Measurements from ENCODE around the gene HCRTR1. TPM values are rescaled to one million over a fixed set of nuclear protein-coding genes. Genes with fewer than 3 reads are reported as not detected.
"Not testable (repeated sequence)": the region's sequence is repeated elsewhere in the genome, so short reads cannot be mapped to it uniquely, and the experiment has no call there.

The HCRTR1 gene
- polyA plus RNA-seq, 1 experiment: not detected

DNA sequence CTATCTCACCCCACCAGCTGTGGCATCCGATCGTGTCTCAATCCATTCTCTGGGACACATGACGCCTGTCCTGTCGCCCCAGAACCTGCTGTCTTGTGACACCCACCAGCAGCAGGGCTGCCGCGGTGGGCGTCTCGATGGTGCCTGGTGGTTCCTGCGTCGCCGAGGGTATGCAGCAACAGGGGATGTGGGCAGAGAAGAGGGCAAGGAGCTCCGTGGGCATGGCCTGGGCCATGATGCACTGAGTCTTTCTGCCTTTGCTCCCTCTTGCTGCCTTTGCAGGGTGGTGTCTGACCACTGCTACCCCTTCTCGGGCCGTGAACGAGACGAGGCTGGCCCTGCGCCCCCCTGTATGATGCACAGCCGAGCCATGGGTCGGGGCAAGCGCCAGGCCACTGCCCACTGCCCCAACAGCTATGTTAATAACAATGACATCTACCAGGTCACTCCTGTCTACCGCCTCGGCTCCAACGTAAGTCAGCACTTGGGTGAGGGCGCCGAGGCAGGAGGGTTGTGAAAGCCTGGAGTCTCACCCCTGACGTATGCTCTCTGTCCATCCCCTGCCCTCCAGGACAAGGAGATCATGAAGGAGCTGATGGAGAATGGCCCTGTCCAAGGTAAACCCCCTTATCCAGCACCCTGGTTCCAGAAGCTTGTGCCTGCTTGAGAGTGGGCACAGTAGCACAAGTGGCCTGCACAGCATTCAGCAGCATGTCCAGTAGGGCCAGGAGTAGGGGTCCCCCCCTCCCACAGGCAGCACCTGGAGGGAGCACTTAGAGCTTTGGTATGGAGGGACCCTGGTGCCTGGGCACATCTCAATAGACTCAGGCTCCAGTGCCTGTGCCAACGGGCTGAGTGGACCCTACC is 32.4 kb upstream of the HCRTR1 start:
- no peak for DNase-seq (ENCODE audit: low read depth, low spot score)
- Histone ChIP-seq H3K4me3 (ENCODE audit: low read depth, low read length) (no peak overlapping the region), H3K27me3 (ENCODE audit: control insufficient read depth, insufficient read depth, low read length) (no peaks in the 10 kb centered on the region), H3K9me3 (ENCODE audit: control insufficient read depth, insufficient read depth, low read length) (no peaks in the 10 kb centered on the region), H3K27ac (ENCODE audit: low read depth, low read length) (no peak overlapping the region)
- TF ChIP-seq, protein P1, sequence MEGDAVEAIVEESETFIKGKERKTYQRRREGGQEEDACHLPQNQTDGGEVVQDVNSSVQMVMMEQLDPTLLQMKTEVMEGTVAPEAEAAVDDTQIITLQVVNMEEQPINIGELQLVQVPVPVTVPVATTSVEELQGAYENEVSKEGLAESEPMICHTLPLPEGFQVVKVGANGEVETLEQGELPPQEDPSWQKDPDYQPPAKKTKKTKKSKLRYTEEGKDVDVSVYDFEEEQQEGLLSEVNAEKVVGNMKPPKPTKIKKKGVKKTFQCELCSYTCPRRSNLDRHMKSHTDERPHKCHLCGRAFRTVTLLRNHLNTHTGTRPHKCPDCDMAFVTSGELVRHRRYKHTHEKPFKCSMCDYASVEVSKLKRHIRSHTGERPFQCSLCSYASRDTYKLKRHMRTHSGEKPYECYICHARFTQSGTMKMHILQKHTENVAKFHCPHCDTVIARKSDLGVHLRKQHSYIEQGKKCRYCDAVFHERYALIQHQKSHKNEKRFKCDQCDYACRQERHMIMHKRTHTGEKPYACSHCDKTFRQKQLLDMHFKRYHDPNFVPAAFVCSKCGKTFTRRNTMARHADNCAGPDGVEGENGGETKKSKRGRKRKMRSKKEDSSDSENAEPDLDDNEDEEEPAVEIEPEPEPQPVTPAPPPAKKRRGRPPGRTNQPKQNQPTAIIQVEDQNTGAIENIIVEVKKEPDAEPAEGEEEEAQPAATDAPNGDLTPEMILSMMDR (IDR thresholded peaks at IDR 0.05; ENCODE audit: low read depth, low read length): no peak
- POLR2A ChIA-PET: no interaction called here
- CTCF ChIA-PET: interaction anchor here (1.0 kb wide), 2 partner anchors 15 to 22 kb away, joined by 3 to 4 read pairs; no protein-coding TSS in a partner anchor

DNA sequence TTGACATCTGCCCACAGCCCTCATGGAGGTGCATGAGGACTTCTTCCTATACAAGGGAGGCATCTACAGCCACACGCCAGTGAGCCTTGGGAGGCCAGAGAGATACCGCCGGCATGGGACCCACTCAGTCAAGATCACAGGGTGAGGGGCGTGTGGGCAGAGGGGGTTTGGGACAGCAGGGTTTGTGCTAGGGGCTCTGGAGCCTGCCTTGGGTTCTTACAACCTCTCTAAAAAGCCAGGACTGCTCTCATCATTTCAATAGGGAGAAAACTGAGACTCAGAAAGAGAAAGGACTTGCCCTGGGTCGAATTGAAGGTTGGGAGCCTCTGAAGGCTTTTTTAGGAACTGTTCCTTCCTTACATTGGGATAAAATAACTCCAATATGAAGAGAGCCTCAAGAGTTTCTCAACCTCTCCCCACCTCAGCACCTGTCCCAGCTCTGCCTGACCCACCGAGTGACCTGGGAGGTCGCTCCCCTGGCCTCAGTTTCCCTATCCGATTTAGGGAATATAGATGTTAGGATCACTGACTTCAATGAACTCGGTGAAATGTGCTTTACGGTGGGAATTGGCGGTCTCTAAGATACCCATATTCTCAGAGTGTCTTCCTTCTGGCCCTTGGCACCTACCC is 31.6 kb upstream of the HCRTR1 start:
- no peak overlapping the region for H3K27ac ChIP-seq (ENCODE audit: low read depth, low read length)
- TF ChIP-seq, protein P1 (IDR thresholded peaks at IDR 0.05; ENCODE audit: low read depth, low read length): no peak
- no peaks in the 10 kb centered on the region for H3K9me3 ChIP-seq (ENCODE audit: control insufficient read depth, insufficient read depth, low read length)
- CTCF ChIA-PET: interaction anchor here (1.0 kb wide), 1 partner anchor 16 kb away, joined by 3 read pairs; no protein-coding TSS in a partner anchor
- H3K27me3 ChIP-seq (ENCODE audit: control insufficient read depth, insufficient read depth, low read length): no peaks in the 10 kb centered on the region
- DNase-seq (ENCODE audit: low read depth, low spot score): no peak
- H3K4me3 ChIP-seq (ENCODE audit: low read depth, low read length): no peak overlapping the region
- POLR2A ChIA-PET: no interaction called here

DNA sequence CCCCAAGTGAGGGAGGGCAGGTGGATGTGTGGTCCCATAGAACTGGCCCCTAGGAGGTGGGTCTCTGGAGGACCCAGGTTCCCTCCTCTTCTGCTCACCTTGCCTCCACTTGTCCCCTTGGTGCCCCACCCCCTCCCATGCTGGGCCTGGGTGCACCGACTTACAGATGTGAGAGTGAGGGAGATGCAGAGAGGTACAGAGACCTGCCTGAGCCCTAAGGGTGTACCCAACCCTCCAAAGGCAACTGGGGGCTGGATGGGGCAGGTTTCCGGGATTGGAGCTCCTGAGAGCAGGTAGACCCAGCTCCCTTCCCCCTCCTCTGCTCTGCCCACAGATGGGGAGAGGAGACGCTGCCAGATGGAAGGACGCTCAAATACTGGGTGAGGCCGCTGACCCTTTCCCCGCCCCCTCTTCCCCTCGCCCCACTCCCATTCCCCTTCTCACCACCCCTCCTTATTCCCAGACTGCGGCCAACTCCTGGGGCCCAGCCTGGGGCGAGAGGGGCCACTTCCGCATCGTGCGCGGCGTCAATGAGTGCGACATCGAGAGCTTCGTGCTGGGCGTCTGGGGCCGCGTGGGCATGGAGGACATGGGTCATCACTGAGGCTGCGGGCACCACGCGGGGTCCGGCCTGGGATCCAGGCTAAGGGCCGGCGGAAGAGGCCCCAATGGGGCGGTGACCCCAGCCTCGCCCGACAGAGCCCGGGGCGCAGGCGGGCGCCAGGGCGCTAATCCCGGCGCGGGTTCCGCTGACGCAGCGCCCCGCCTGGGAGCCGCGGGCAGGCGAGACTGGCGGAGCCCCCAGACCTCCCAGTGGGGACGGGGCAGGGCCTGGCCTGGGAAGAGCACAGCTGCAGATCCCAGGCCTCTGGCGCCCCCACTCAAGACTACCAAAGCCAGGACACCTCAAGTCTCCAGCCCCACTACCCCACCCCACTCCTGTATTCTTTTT is 30.8 kb upstream of the HCRTR1 start:
- Histone ChIP-seq H3K9me3 (ENCODE audit: control insufficient read depth, insufficient read depth, low read length) (no peaks in the 10 kb centered on the region), H3K4me3 (ENCODE audit: low read depth, low read length) (no peak overlapping the region), H3K27me3 (ENCODE audit: control insufficient read depth, insufficient read depth, low read length) (no peaks in the 10 kb centered on the region), H3K27ac (ENCODE audit: low read depth, low read length) (no peak overlapping the region)
- POLR2A ChIA-PET: no interaction called here
- DNase-seq (ENCODE audit: low read depth, low spot score): no peak
- TF ChIP-seq, protein P1 (IDR thresholded peaks at IDR 0.05; ENCODE audit: low read depth, low read length): no peak
- CTCF ChIA-PET: interaction anchor here (1.0 kb wide), 1 partner anchor 17 kb away, joined by 3 read pairs; no protein-coding TSS in a partner anchor

DNA sequence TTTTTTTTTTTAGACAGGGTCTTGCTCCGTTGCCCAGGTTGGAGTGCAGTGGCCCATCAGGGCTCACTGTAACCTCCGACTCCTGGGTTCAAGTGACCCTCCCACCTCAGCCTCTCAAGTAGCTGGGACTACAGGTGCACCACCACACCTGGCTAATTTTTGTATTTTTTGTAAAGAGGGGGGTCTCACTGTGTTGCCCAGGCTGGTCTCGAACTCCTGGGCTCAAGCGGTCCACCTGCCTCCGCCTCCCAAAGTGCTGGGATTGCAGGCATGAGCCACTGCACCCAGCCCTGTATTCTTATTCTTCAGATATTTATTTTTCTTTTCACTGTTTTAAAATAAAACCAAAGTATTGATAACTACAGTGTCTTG is 30.2 kb upstream of the HCRTR1 start:
- H3K4me3 ChIP-seq (ENCODE audit: low read depth, low read length); H3K27me3 ChIP-seq (ENCODE audit: control insufficient read depth, insufficient read depth, low read length); CTCF ChIA-PET; H3K27ac ChIP-seq (ENCODE audit: low read depth, low read length); H3K9me3 ChIP-seq (ENCODE audit: control insufficient read depth, insufficient read depth, low read length); DNase-seq (ENCODE audit: low read depth, low spot score): not testable (repeated sequence)
- POLR2A ChIA-PET: interaction anchor here (0.6 kb wide), 1 partner anchor 9 kb away, joined by 4 read pairs; no protein-coding TSS in a partner anchor

Measured in AG04450 (cell line).